ENCODE measurements around the gene KIF1C. TPM values are rescaled to one million over a fixed set of nuclear protein-coding genes. Genes with fewer than 3 reads are reported as not detected.
A peak's percentile ranks its signal among the peaks of the same experiment; 100 is the strongest.

KIF1C gene
- total and polyA plus RNA-seq, 9 of the 15 experiments (the other 6 are each of a cell fraction or from before 2014, with no cell fraction given) = 0.38 to 68.4 (median 25.1) TPM

DNA sequence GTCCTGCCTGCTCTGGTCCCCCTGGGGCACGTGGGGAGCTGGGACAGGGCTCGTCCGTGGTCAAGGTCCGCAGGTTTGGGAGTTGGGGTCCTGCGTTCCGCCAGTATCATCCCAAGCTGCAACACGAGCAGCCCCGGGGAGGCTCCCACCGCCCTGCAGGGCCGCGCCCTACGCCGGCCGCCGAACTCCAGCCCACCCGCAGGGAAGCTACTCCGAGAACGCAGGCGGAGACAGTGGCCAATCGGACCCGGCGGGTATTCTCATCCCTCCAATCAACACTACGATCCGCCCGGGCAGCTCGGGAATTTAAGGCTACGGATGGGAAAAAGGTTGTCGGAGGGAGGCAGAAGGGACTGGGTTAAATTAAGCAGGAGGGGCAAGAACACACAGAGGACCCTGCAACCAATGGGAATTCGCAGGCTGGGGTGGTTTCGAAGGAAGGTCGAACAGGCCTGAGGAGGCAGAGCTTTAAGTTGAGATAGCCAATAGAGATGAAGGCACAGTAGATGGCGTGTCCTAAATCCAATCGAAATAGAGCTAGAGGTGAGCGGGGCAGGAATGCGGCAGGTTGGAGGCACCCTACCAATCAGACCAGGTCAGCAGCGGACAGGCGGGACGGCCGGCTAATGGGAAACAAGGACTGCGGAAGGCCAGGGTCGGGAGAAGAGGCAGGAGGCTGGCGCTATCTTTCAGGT, 30.8 kb upstream of the KIF1C start (continued):
- TF ChIP-seq, protein P1, sequence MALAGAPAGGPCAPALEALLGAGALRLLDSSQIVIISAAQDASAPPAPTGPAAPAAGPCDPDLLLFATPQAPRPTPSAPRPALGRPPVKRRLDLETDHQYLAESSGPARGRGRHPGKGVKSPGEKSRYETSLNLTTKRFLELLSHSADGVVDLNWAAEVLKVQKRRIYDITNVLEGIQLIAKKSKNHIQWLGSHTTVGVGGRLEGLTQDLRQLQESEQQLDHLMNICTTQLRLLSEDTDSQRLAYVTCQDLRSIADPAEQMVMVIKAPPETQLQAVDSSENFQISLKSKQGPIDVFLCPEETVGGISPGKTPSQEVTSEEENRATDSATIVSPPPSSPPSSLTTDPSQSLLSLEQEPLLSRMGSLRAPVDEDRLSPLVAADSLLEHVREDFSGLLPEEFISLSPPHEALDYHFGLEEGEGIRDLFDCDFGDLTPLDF (CRISPR knock-in tag; IDR thresholded peaks at IDR 0.05) = 0 out of 2 replicates have a peak, but pooled peaks have one; percentile 31
- TF ChIP-seq SMC3 (conservative IDR thresholded peaks at IDR 0.05; ENCODE audit: insufficient read depth, low read depth, low read length) (no peak), TAF7 (tag; IDR thresholded peaks at IDR 0.05) (peak; percentile 8; the same call in 1 of the 2 replicates), SMAD4 (CRISPR knock-in tag; conservative IDR thresholded peaks at IDR 0.05) (peak; percentile 42), MCM5 (IDR thresholded peaks at IDR 0.05; ENCODE audit: low read depth) (no peak), TRIM28 (IDR thresholded peaks at IDR 0.05) (no peak), RHOXF2B (CRISPR knock-in tag; conservative IDR thresholded peaks at IDR 0.05) (no peak), ZSCAN32 (CRISPR knock-in tag; IDR thresholded peaks at IDR 0.05) (no peak), EZH2 (IDR thresholded peaks at IDR 0.05; ENCODE audit: borderline replicate concordance, low read depth, low read length) (no peak), ZNF586 (CRISPR knock-in tag; conservative IDR thresholded peaks at IDR 0.05) (no peak), SAP30 (IDR thresholded peaks at IDR 0.05; ENCODE audit: borderline replicate concordance, insufficient read depth, low read depth, low read length, poor library complexity, severe bottlenecking) (no peak), SPI1 (IDR thresholded peaks at IDR 0.05; ENCODE audit: borderline replicate concordance, low read depth, low read length) (no peak), HNRNPLL (IDR thresholded peaks at IDR 0.05; ENCODE audit: low read depth, low read length, poor library complexity, severe bottlenecking) (peak; percentile 93), TSC22D4 (tag; IDR thresholded peaks at IDR 0.05) (no peak), SRSF3 (IDR thresholded peaks at IDR 0.05; ENCODE audit: insufficient read depth, low read length) (no peak), NR3C1 (CRISPR knock-in tag; IDR thresholded peaks at IDR 0.05) (no peak), ZNF436 (CRISPR knock-in tag; IDR thresholded peaks at IDR 0.05) (no peak), ZNF445 (CRISPR knock-in tag; IDR thresholded peaks at IDR 0.05; ENCODE audit: low read depth) (no peak), NR4A1 (CRISPR knock-in tag; IDR thresholded peaks at IDR 0.05) (no peak), NR4A1 (tag; IDR thresholded peaks at IDR 0.05) (no peak), MED1 (CRISPR knock-in tag; IDR thresholded peaks at IDR 0.05; ENCODE audit: borderline replicate concordance) (no peak), CBX1 (IDR thresholded peaks at IDR 0.05; ENCODE audit: low read depth) (no peak), HNRNPH1 (optimal IDR thresholded peaks at IDR 0.05; ENCODE audit: low read depth, low read length) (no peak)
- TF ChIP-seq, protein P2, sequence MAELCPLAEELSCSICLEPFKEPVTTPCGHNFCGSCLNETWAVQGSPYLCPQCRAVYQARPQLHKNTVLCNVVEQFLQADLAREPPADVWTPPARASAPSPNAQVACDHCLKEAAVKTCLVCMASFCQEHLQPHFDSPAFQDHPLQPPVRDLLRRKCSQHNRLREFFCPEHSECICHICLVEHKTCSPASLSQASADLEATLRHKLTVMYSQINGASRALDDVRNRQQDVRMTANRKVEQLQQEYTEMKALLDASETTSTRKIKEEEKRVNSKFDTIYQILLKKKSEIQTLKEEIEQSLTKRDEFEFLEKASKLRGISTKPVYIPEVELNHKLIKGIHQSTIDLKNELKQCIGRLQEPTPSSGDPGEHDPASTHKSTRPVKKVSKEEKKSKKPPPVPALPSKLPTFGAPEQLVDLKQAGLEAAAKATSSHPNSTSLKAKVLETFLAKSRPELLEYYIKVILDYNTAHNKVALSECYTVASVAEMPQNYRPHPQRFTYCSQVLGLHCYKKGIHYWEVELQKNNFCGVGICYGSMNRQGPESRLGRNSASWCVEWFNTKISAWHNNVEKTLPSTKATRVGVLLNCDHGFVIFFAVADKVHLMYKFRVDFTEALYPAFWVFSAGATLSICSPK (IDR thresholded peaks at IDR 0.05; ENCODE audit: borderline replicate concordance) = no peak
- TF ChIP-seq, protein P3, sequence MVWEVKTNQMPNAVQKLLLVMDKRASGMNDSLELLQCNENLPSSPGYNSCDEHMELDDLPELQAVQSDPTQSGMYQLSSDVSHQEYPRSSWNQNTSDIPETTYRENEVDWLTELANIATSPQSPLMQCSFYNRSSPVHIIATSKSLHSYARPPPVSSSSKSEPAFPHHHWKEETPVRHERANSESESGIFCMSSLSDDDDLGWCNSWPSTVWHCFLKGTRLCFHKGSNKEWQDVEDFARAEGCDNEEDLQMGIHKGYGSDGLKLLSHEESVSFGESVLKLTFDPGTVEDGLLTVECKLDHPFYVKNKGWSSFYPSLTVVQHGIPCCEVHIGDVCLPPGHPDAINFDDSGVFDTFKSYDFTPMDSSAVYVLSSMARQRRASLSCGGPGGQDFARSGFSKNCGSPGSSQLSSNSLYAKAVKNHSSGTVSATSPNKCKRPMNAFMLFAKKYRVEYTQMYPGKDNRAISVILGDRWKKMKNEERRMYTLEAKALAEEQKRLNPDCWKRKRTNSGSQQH (CRISPR knock-in tag; IDR thresholded peaks at IDR 0.05) = no peak
- TF ChIP-seq, protein P4, sequence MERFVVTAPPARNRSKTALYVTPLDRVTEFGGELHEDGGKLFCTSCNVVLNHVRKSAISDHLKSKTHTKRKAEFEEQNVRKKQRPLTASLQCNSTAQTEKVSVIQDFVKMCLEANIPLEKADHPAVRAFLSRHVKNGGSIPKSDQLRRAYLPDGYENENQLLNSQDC (CRISPR knock-in tag; IDR thresholded peaks at IDR 0.05) = no peak

All from K562 (cell line).